Activated gamma-delta T cell treated with Interleukin-2 at 50 U/mL for 16 hours (primary cell): ENCODE measurements around the gene FAM83E.

Experiments used
- DNase-seq: peaks from one replicate; pipeline ENCODE4 v3.0.0-alpha.2; 2020

The FAM83E gene

GRCh38 chr19:48627865-48628314 lies 13.0 kb upstream of the FAM83E start:
- no peak for DNase-seq

GRCh38 chr19:48627201-48627864 lies 12.5 kb upstream of the FAM83E start:
- peak; percentile 57 for DNase-seq

- no peak for DNase-seq
Measured at GRCh38 chr19:48625891-48626327, 11.0 kb upstream of the FAM83E start.

- DNase-seq, result no peak
Measured at GRCh38 chr19:48624791-48625723, 10.2 kb upstream of the FAM83E start.

- peak; percentile 95 for DNase-seq
Measured at GRCh38 chr19:48624067-48624594, 9.3 kb upstream of the FAM83E start.

- no peak for DNase-seq
Measured at GRCh38 chr19:48623556-48624066, 8.7 kb upstream of the FAM83E start.

GRCh38 chr19:48619692-48620585 lies 5.1 kb upstream of the FAM83E start:
- no peak for DNase-seq

- peak; percentile 95 for DNase-seq
Measured at GRCh38 chr19:48618916-48619691, 4.2 kb upstream of the FAM83E start, which contains the start of the genes RPL18 and SPHK2. Gene RPL18 (minus strand): TSS chr19:48619178. CDS start chr19:48619143, 35 bp downstream. Gene SPHK2 (plus strand): TSS chr19:48619506. CDS start chr19:48620515, 1,009 bp downstream.

- no peak for DNase-seq
Measured at GRCh38 chr19:48618278-48618915, 3.5 kb upstream of the FAM83E start.

GRCh38 chr19:48617146-48617937 lies 2.5 kb upstream of the FAM83E start:
- DNase-seq, result no peak

GRCh38 chr19:48616491-48617056 lies 1.7 kb upstream of the FAM83E start:
- no peak for DNase-seq

- no peak for DNase-seq
Measured at GRCh38 chr19:48616041-48616436, 1.2 kb upstream of the FAM83E start.

GRCh38 chr19:48615231-48616040 lies 560 bp upstream of the FAM83E start:
- DNase-seq, result no peak

- DNase-seq, result no peak
Measured at GRCh38 chr19:48613852-48614435, 932 bp downstream of the FAM83E start.

GRCh38 chr19:48613024-48613851 lies 1.6 kb downstream of the FAM83E start:
- no peak for DNase-seq

- no peak for DNase-seq
Measured at GRCh38 chr19:48611872-48612271, 3.0 kb downstream of the FAM83E start.

GRCh38 chr19:48609571-48610108 lies 5.2 kb downstream of the FAM83E start:
- no peak for DNase-seq
